RCC 7860 (cell line): Measurements from ENCODE around the gene LDLRAD4.
"Not testable (repeated sequence)": the region's sequence is repeated elsewhere in the genome, so short reads cannot be mapped to it uniquely, and the experiment has no call there.

Experiments used
- DNase-seq: peaks from one replicate; pipeline ENCODE4 v3.0.0-alpha.2; 2015; ENCODE audit warnings: low spot score
- FAIRE-seq: peaks from 2 replicates; lab custom pipeline; 2012; peaks lifted over from hg19 to GRCh38; lab: Jason Lieb, UNC

The LDLRAD4 gene

GRCh38 chr18:13244135-13244534 is 25.6 kb downstream of the LDLRAD4 start:
- DNase-seq = no peak

GRCh38 chr18:13245481-13246000 is 27.0 kb downstream of the LDLRAD4 start:
- FAIRE-seq (no peak), DNase-seq (no peak)

More at GRCh38 chr18:13244135-13244534, 25.6 kb downstream of the LDLRAD4 start:
- FAIRE-seq = no peak

- FAIRE-seq = no peak
These were observed 27.6 kb downstream of the LDLRAD4 start for GRCh38 chr18:13246121-13246520.

GRCh38 chr18:13246591-13246990 is 28.0 kb downstream of the LDLRAD4 start:
- FAIRE-seq = no peak
- no peak for DNase-seq

More at GRCh38 chr18:13246121-13246520, 27.6 kb downstream of the LDLRAD4 start:
- DNase-seq = no peak

GRCh38 chr18:13247506-13247905 is 28.9 kb downstream of the LDLRAD4 start:
- DNase-seq = no peak

GRCh38 chr18:13252686-13253410 is 34.3 kb downstream of the LDLRAD4 start:
- no peak for DNase-seq
- no peak for FAIRE-seq

More at GRCh38 chr18:13247506-13247905, 28.9 kb downstream of the LDLRAD4 start:
- FAIRE-seq = no peak

GRCh38 chr18:13253786-13254688 is 35.5 kb downstream of the LDLRAD4 start:
- FAIRE-seq (no peak), DNase-seq (no peak)

GRCh38 chr18:13254971-13255927 is 36.7 kb downstream of the LDLRAD4 start:
- no peak for DNase-seq
- no peak for FAIRE-seq

- DNase-seq = no peak
- FAIRE-seq = no peak
These were observed 38.1 kb downstream of the LDLRAD4 start for GRCh38 chr18:13256444-13257305.

- FAIRE-seq = no peak
These were observed 38.9 kb downstream of the LDLRAD4 start for GRCh38 chr18:13257361-13257980.

GRCh38 chr18:13258921-13259320 is 40.4 kb downstream of the LDLRAD4 start:
- no peak for DNase-seq
- no peak for FAIRE-seq

More at GRCh38 chr18:13257361-13257980, 38.9 kb downstream of the LDLRAD4 start:
- DNase-seq = no peak

- FAIRE-seq = no peak
These were observed 41.1 kb downstream of the LDLRAD4 start for GRCh38 chr18:13259701-13260100.

GRCh38 chr18:13260197-13260934 is 41.8 kb downstream of the LDLRAD4 start:
- DNase-seq (no peak), FAIRE-seq (no peak)

More at GRCh38 chr18:13259701-13260100, 41.1 kb downstream of the LDLRAD4 start:
- no peak for DNase-seq

- no peak for DNase-seq
- no peak for FAIRE-seq
These were observed 42.5 kb downstream of the LDLRAD4 start for GRCh38 chr18:13260935-13261640.

GRCh38 chr18:13261661-13262357 is 43.2 kb downstream of the LDLRAD4 start:
- DNase-seq (no peak), FAIRE-seq (no peak)

- DNase-seq, FAIRE-seq: not testable (repeated sequence)
These were observed 43.8 kb downstream of the LDLRAD4 start for GRCh38 chr18:13262358-13262680.
